Transverse colon (tissue), 4 donors: ENCODE results near the gene MACROD1.

Source experiments
- CTCF ChIP-seq, 5 experiments: fragments of 200-600 bp in 3 of 5; fragments of 450-650 bp in 2 of 5; sonication (generic) in 3 of 5; IDR thresholded peaks; 1 replicate in 2 of 5; 2 replicates in 3 of 5; pipeline ENCODE4 v1.5.1; 2016 to 2017; ENCODE audit warnings: antibody characterized with exemption in 5 of 5, inconsistent platforms in 3 of 5, mild to moderate bottlenecking in 2 of 5, moderate library complexity in 1 of 5
- EP300 ChIP-seq: sonication (generic); formaldehyde crosslinking; IDR thresholded peaks from one replicate; pipeline ENCODE4 v1.6.1; 2017; ENCODE audit warnings: antibody characterized with exemption, low read depth
- POLR2A ChIP-seq: fragments of 450-650 bp; IDR thresholded peaks from one replicate; pipeline ENCODE4 v1.6.1; 2016; ENCODE audit warnings: antibody characterized with exemption, mild to moderate bottlenecking, moderate library complexity
- POLR2AphosphoS5 ChIP-seq, 3 donors: sonication (generic); formaldehyde crosslinking; IDR thresholded peaks; one replicate each; pipeline ENCODE4 v1.6.1; 2016; ENCODE audit warnings: antibody characterized with exemption in 3 of 3

- TF ChIP-seq CTCF (IDR thresholded peaks at IDR 0.05), result no peak
- no peak for TF ChIP-seq POLR2A
- no peak for TF ChIP-seq EP300
- no peak for TF ChIP-seq POLR2AphosphoS5 (IDR thresholded peaks at IDR 0.05)
Measured at GRCh38 chr11:64076758-64077157, 89.2 kb downstream of the MACROD1 start.
